ENCODE measurements around the gene CCDC158.
"Not testable (repeated sequence)": the region's sequence is repeated elsewhere in the genome, so short reads cannot be mapped to it uniquely, and the experiment has no call there.

CCDC158 gene

DNA sequence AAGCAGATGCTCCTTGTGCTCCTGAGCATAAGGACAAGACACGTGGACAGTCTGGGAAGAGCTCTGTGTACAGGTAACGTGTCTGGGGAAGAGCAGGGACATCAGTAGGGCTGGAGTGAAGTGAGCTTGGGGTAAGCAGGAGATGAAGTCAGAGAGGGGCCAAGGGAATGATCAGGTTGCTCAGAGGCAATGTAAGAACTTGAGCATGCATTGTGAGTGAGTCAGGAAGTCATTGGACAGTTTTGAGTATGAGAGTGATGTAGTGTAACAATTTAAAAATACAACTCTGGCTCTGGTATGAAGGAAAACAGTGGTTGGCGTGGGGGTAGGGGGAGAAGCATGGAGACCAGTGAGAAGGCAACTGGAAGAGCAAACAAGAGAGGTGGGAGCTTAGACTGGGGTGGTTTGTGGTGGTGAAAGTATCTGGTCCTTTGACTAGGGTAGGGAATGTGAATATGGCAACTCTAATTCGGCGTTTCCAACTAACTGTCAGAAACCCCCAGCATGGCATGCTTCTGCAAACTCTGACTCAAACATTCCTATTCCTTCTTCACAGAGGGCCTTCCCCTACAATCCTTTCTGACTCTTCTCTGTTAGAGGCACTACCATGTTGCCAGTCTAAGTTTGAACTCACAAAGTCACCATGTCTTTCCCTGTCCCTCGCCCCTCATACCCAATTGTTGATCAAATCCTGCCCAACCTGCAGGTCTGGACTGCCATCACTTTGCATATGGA, 57.2 kb downstream of the CCDC158 start:
- H3K9me3 ChIP-seq (ENCODE audit: insufficient read depth, low read depth, low read length): peaks cover 10% of the 10 kb centered on the region; the same call in 1 of the 2 replicates

DNA sequence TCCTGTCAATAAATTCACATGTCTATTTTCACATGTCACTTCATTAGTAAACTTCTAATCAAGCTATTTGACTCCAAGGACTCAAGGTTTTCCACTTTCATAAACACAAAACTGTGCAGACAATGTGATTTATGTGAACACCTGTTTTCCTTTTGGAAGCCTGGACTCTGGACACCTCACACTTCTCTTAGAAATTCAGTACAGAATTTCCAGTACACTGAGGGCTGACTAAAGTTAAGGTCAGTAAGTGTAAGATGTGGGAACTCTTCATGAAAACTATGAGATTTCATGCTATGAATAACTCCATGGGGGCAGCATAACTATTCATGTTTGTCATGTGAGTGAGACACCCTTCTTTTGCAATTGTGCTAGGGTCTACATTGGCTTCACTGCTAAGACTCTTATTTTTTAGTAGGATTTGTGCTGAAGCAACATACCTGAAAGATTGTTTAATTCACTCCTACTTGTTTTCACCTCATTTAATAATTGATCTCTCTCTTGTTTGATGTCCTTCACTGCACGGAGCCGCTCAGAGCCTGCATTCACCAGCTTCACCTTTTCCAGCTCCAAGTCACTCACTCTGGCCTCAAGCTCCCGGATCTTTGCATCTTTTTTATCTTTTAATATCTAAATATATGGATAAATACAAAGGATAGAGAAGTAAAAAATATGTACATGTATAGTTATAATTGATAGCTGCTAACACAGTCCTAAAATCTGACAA, 59.1 kb downstream of the CCDC158 start:
- Histone ChIP-seq H3K27me3 (ENCODE audit: insufficient read depth, low read length) (no peaks in the 10 kb centered on the region), H3K4me3 (ENCODE audit: low read length) (no peak overlapping the region), H3K9ac (ENCODE audit: low read depth, low read length) (no peak overlapping the region), H3K27ac (ENCODE audit: low read length) (no peak overlapping the region), H3K4me1 (ENCODE audit: insufficient read depth, low read length) (no peaks in the 10 kb centered on the region), H3K9me3 (ENCODE audit: insufficient read depth, low read depth, low read length) (peaks cover 10% of the 10 kb centered on the region; the same call in 1 of the 2 replicates), H3K36me3 (ENCODE audit: insufficient read depth, low read depth, low read length) (no peaks in the 10 kb centered on the region)

More for the DNA sequence above, 57.2 kb downstream of the CCDC158 start:
- H3K27ac ChIP-seq (ENCODE audit: low read length): no peak overlapping the region
- H3K36me3 ChIP-seq (ENCODE audit: insufficient read depth, low read depth, low read length): no peaks in the 10 kb centered on the region
- no peaks in the 10 kb centered on the region for H3K4me1 ChIP-seq (ENCODE audit: insufficient read depth, low read length)
- H3K9ac ChIP-seq (ENCODE audit: low read depth, low read length): no peak overlapping the region
- H3K27me3 ChIP-seq (ENCODE audit: insufficient read depth, low read length): no peaks in the 10 kb centered on the region
- no peak overlapping the region for H3K4me3 ChIP-seq (ENCODE audit: low read length)

DNA sequence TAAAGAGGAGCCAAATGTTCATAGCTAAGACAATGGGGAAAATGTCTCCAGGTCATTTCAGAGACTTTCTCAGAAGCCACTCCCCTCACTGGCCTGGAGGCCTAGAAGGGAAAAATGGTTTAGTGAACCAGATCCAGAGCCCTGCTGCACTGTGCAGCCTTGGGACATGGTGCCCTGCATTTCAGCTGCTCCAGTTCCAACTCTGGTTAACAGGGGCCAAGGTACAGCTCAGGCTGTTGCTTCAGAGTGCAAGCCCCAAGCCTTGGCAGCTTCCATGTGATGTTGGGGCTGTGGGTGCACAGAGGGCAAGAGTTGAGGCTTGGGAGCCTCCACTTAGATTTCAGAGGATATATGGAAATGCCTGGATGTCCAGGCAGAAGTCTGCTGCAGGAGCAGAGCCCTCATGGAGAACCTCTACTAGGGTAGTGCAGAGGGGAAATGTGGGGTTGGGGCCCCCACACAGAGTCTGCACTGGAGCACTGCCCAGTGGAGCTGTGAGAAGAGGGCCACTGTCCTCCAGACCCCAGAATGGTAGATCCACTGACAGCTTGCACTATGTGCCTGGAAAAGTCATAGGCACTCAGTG, 61.0 kb downstream of the CCDC158 start:
- H3K4me3 ChIP-seq (ENCODE audit: low read length); H3K27me3 ChIP-seq (ENCODE audit: insufficient read depth, low read length); H3K9ac ChIP-seq (ENCODE audit: low read depth, low read length): not testable (repeated sequence)

DNA sequence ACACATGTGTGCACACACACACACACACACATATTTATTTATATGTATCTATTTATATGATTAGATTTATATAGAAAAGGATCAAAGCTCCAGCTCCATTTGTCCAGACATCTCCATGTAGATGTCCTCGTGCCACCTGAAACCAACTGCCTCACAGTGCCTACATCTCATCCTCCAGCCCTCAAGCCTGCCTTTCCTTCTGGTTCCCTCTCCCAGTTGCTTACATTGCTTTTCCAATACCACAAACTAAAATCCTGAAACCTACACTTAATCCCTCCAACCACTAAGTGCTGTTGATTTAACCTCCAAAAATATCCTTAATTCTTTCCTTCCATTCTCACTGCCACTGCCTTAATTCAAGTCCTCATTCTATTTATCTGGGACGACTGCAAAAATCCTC, 63.0 kb downstream of the CCDC158 start:
- Histone ChIP-seq H3K27me3 (ENCODE audit: insufficient read depth, low read length) (no peaks in the 10 kb centered on the region), H3K36me3 (ENCODE audit: insufficient read depth, low read depth, low read length) (no peaks in the 10 kb centered on the region), H3K4me1 (ENCODE audit: insufficient read depth, low read length) (no peaks in the 10 kb centered on the region), H3K27ac (ENCODE audit: low read length) (no peak overlapping the region), H3K4me3 (ENCODE audit: low read length) (no peak overlapping the region), H3K9me3 (ENCODE audit: insufficient read depth, low read depth, low read length) (peaks cover 10% of the 10 kb centered on the region; the same call in 1 of the 2 replicates), H3K9ac (ENCODE audit: low read depth, low read length) (no peak overlapping the region)

More for the DNA sequence above, 61.0 kb downstream of the CCDC158 start:
- H3K36me3 ChIP-seq (ENCODE audit: insufficient read depth, low read depth, low read length); H3K4me1 ChIP-seq (ENCODE audit: insufficient read depth, low read length); H3K27ac ChIP-seq (ENCODE audit: low read length): not testable (repeated sequence)
- H3K9me3 ChIP-seq (ENCODE audit: insufficient read depth, low read depth, low read length): peaks cover 10% of the 10 kb centered on the region; the same call in 1 of the 2 replicates

DNA sequence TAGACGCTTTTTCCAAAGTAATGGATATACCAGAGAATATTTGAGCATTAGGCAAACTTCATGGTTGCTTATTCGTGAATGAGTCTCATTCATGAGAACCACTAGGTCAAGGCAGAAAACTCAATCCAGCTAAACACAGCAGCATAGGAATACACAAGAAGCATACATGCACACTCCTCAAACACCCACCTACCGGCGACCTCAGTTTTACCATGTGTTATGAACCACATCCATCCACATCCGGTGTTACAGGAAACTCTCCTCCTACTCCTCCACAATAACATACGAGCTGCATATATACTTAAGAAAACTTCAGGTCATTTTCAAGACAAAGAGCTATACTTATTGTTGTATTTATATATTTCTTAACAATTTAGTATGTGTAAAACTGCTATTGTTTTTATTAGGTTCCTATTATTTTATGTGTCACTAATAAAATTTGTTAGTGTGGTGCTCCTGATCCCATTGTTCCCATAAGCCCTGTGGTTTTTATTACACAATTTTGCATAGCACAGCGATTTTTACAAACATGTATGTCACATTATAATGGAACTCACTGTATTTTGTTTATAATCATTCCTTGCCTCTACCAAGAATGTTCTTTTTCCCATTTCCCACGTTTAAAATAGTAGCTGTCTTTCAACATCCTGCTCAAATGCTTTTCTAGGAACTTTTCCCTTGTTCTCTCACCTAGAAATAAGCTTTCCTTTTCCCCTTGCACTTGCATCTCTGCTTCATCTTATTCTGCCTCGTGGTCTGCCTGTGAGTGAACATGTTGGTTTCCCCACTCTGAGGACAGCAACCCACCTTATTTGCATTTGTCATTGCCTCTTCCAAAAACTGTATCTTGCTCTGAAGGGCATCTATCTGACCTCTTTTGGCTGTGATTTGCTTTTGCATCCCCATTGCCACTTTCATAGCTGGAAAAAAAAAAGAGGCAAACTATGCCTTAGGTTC, 66.1 kb downstream of the CCDC158 start:
- Histone ChIP-seq H3K36me3 (ENCODE audit: insufficient read depth, low read depth, low read length) (no peaks in the 10 kb centered on the region), H3K27me3 (ENCODE audit: insufficient read depth, low read length) (no peaks in the 10 kb centered on the region), H3K4me3 (ENCODE audit: low read length) (no peak overlapping the region), H3K4me1 (ENCODE audit: insufficient read depth, low read length) (no peaks in the 10 kb centered on the region), H3K9me3 (ENCODE audit: insufficient read depth, low read depth, low read length) (0 out of 2 replicates have a peak, but pooled peaks cover under 1% of the 10 kb centered on the region), H3K9ac (ENCODE audit: low read depth, low read length) (no peak overlapping the region), H3K27ac (ENCODE audit: low read length) (no peak overlapping the region)

DNA sequence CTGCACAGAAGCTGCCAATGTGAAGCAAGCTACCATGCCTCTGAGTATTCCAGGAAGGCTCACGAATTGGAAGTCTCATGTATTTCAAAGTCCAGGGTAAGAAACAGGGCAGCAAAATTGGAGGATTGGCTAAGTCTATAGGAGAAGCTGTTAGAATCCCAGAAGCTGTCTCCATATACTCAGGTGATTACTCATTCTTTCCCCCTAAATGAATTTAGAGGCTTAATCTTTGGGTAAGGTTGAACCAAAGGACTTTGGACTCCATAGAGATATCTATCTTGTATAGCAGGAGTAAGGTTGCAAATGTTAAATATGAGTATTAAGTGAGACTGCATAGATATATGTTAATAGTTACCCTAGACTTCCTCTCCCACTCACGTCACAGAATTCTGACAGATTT, 78.1 kb downstream of the CCDC158 start:
- Histone ChIP-seq H3K9me3 (ENCODE audit: insufficient read depth, low read depth, low read length) (no peaks in the 10 kb centered on the region), H3K4me3 (ENCODE audit: low read length) (no peak overlapping the region), H3K4me1 (ENCODE audit: insufficient read depth, low read length) (no peaks in the 10 kb centered on the region), H3K27ac (ENCODE audit: low read length) (no peak overlapping the region), H3K27me3 (ENCODE audit: insufficient read depth, low read length) (no peaks in the 10 kb centered on the region), H3K36me3 (ENCODE audit: insufficient read depth, low read depth, low read length) (no peaks in the 10 kb centered on the region), H3K9ac (ENCODE audit: low read depth, low read length) (no peak overlapping the region)

DNA sequence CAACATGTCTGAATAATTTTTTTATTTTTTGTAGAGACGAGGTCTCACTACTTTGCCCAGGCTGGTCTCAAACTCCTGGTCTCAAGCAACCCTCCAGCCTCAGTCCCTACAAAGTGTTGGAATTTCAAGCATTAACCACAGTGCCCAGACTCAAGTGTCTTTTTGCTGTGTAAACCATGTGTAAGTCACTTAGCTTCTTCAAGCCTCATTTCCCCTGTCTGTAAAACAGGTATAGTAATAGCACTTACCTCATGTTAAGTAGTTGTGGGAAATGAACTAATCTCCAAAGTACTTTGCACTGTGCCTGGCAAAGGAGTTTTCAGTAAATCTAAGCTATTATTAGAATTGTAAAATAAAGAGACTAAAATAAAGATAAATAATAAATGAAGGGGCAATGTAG, 78.8 kb downstream of the CCDC158 start:
- no peaks in the 10 kb centered on the region for H3K4me1 ChIP-seq (ENCODE audit: insufficient read depth, low read length)
- no peak overlapping the region for H3K9ac ChIP-seq (ENCODE audit: low read depth, low read length)
- no peak overlapping the region for H3K4me3 ChIP-seq (ENCODE audit: low read length)
- H3K9me3 ChIP-seq (ENCODE audit: insufficient read depth, low read depth, low read length): no peaks in the 10 kb centered on the region
- H3K27me3 ChIP-seq (ENCODE audit: insufficient read depth, low read length): no peaks in the 10 kb centered on the region
- H3K36me3 ChIP-seq (ENCODE audit: insufficient read depth, low read depth, low read length): no peaks in the 10 kb centered on the region
- H3K27ac ChIP-seq (ENCODE audit: low read length): no peak overlapping the region

DNA sequence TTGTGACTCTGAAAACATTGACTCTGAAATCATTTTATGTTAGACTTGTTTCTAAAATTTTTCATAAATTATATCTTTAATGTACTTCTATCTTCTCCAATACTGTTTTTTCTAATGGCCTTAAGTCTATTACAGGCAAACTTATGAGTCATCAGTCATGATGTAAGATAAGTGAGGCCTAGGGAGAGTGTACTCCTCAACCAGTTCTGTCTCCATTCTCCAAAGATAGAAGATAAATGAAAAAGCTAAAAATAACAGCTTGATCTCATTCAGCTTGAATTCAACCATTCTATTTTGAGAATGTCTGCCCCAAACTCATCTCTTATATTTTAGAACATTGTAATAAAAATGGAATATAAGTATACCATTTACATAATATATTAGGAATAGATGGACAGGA, 79.9 kb downstream of the CCDC158 start:
- Histone ChIP-seq H3K36me3 (ENCODE audit: insufficient read depth, low read depth, low read length) (no peaks in the 10 kb centered on the region), H3K9me3 (ENCODE audit: insufficient read depth, low read depth, low read length) (no peaks in the 10 kb centered on the region), H3K9ac (ENCODE audit: low read depth, low read length) (no peak overlapping the region), H3K27me3 (ENCODE audit: insufficient read depth, low read length) (no peaks in the 10 kb centered on the region), H3K27ac (ENCODE audit: low read length) (no peak overlapping the region), H3K4me1 (ENCODE audit: insufficient read depth, low read length) (no peaks in the 10 kb centered on the region), H3K4me3 (ENCODE audit: low read length) (no peak overlapping the region)

DNA sequence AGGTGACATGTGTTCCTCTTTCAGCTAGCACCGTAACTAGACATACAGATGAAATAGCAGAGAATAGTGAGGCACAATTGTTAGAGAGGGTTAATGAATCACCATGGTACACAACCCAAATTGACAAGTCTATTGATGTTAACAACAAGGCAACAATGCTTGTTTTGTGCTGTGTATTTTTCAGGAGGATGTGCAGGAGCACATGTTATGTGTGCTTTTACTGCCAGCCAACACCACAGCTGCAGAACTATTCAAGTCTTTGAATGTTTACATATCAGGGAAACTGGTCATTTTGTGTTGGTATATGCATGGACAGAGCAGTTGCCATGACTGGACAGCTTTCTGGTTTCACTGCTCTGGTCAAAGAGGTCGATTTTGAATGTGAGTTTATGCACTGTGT, 81.6 kb downstream of the CCDC158 start:
- H3K36me3 ChIP-seq (ENCODE audit: insufficient read depth, low read depth, low read length): no peaks in the 10 kb centered on the region
- no peak overlapping the region for H3K9ac ChIP-seq (ENCODE audit: low read depth, low read length)
- no peaks in the 10 kb centered on the region for H3K9me3 ChIP-seq (ENCODE audit: insufficient read depth, low read depth, low read length)
- H3K27ac ChIP-seq (ENCODE audit: low read length): no peak overlapping the region
- H3K27me3 ChIP-seq (ENCODE audit: insufficient read depth, low read length): no peaks in the 10 kb centered on the region
- H3K4me3 ChIP-seq (ENCODE audit: low read length): no peak overlapping the region
- no peaks in the 10 kb centered on the region for H3K4me1 ChIP-seq (ENCODE audit: insufficient read depth, low read length)

DNA sequence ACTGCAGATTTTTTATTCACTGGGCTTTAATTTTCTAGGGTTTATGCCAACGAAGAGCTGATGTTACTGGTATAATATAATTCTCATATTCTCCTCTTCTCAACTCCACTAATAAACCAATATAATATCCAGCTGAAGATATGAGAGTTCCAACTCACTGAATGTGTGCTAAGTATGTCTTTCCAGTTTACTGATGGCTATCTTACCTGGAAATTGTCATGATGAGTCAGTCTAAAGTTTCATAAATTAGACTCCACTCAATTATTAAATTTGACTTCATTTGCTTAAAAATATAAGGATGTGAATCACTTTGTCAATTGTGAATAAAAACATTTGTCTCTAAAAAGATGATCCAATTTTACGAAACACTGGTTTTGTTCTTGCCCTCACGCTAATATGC, 86.1 kb downstream of the CCDC158 start:
- Histone ChIP-seq H3K4me1 (ENCODE audit: insufficient read depth, low read length) (no peaks in the 10 kb centered on the region), H3K9ac (ENCODE audit: low read depth, low read length) (no peak overlapping the region)

DNA sequence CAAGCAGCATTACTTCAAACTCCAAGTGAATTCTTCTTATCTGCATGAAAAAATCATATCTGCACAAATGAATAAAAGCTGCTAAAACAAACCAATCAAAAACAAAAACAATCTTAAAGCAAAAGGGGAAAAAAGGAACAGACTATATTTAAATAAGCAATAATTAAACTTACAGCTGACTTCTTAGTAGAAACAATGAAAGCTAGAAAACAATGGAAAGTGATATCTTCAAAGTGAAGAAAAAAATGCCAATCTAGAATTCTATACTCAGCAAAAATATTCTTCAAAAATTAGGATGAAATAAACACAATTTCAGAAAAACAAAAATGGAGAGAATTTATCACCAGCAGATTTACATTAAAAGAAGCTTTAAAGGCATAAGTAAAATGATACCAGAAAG, 94.4 kb downstream of the CCDC158 start:
- no peak overlapping the region for H3K4me3 ChIP-seq (ENCODE audit: low read length)
- H3K9me3 ChIP-seq (ENCODE audit: insufficient read depth, low read depth, low read length): peaks cover 18% of the 10 kb centered on the region
- H3K36me3 ChIP-seq (ENCODE audit: insufficient read depth, low read depth, low read length): no peaks in the 10 kb centered on the region
- H3K9ac ChIP-seq (ENCODE audit: low read depth, low read length): no peak overlapping the region
- no peak overlapping the region for H3K27ac ChIP-seq (ENCODE audit: low read length)
- no peaks in the 10 kb centered on the region for H3K27me3 ChIP-seq (ENCODE audit: insufficient read depth, low read length)
- no peaks in the 10 kb centered on the region for H3K4me1 ChIP-seq (ENCODE audit: insufficient read depth, low read length)

More for the DNA sequence above, 86.1 kb downstream of the CCDC158 start:
- no peaks in the 10 kb centered on the region for H3K27me3 ChIP-seq (ENCODE audit: insufficient read depth, low read length)
- H3K36me3 ChIP-seq (ENCODE audit: insufficient read depth, low read depth, low read length): no peaks in the 10 kb centered on the region
- no peak overlapping the region for H3K27ac ChIP-seq (ENCODE audit: low read length)
- H3K9me3 ChIP-seq (ENCODE audit: insufficient read depth, low read depth, low read length): no peaks in the 10 kb centered on the region
- H3K4me3 ChIP-seq (ENCODE audit: low read length): no peak overlapping the region
